ENCODE results near the gene DYRK2. TPM values are rescaled to one million over a fixed set of nuclear protein-coding genes. Genes with fewer than 3 reads are reported as not detected.

The DYRK2 gene
- total RNA-seq, 4 donors from 2014 or later: 14.1 to 25.7 (median 15.9) TPM

DNA sequence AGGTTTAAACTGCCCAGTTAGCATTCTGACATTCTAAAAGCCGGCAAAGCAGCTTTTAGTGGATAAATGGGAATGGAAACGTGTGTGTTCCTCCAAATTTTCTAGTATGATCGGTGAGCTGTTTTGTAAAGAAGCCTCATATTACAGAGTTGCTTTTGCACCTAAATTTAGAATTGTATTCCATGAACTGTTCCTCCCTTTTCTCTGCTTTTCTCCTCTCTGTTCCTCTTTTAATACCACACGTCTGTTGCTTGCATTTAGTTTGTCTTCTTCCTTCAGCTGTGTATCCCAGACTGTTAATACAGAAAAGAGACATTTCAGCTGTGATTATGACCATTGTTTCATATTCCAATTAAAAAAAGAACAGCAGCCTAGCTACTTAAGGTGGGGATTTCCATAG lies 10.7 kb downstream of the DYRK2 start:
- peak overlapping the region; percentile 80 to 98 (median 81) for H3K27ac ChIP-seq
- peaks cover 87 to 100% of the 10 kb centered on the region in 2 donors for H3K4me1 ChIP-seq
- peak overlapping the region in 2 of 4 donors; percentile 15 to 20 for H3K4me3 ChIP-seq
- peak in 1 of 2 donors; percentile 26 for ATAC-seq
- in situ Hi-C loops (cut with MboI; ENCODE audit: low sequenced_read_pairs in 4 of 4): loop anchor here in 2 of 4 donors (10.0 to 25.0 kb wide), 4 partner anchors 166 to 304 kb away; no protein-coding TSS in a partner anchor
- H3K9me3 ChIP-seq: no peaks in the 10 kb centered on the region
- H3K27me3 ChIP-seq: no peaks in the 10 kb centered on the region
- H3K36me3 ChIP-seq: peaks cover 0 to 12% of the 10 kb centered on the region in 2 donors
- DNase-seq: no peak
- TF ChIP-seq POLR2A (IDR thresholded peaks at IDR 0.05): no peak
- TF ChIP-seq, protein P1, sequence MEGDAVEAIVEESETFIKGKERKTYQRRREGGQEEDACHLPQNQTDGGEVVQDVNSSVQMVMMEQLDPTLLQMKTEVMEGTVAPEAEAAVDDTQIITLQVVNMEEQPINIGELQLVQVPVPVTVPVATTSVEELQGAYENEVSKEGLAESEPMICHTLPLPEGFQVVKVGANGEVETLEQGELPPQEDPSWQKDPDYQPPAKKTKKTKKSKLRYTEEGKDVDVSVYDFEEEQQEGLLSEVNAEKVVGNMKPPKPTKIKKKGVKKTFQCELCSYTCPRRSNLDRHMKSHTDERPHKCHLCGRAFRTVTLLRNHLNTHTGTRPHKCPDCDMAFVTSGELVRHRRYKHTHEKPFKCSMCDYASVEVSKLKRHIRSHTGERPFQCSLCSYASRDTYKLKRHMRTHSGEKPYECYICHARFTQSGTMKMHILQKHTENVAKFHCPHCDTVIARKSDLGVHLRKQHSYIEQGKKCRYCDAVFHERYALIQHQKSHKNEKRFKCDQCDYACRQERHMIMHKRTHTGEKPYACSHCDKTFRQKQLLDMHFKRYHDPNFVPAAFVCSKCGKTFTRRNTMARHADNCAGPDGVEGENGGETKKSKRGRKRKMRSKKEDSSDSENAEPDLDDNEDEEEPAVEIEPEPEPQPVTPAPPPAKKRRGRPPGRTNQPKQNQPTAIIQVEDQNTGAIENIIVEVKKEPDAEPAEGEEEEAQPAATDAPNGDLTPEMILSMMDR (IDR thresholded peaks at IDR 0.05 in 4 of 5, conservative IDR thresholded peaks at IDR 0.05 in 1 of 5): no peak
- intact Hi-C loops (cut with DNase I; ENCODE audit: low total_unique reads): loop anchor here (5.0 kb wide), 1 partner anchor 138 kb away; no protein-coding TSS in a partner anchor

- Histone ChIP-seq H3K9me3 (no peaks in the 10 kb centered on the region), H3K4me3 (no peak overlapping the region), H3K27me3 (no peaks in the 10 kb centered on the region), H3K27ac (peak overlapping the region; percentile 80 to 98 (median 81)), H3K4me1 (peaks cover 84 to 97% of the 10 kb centered on the region in 2 donors), H3K36me3 (peaks cover 0 to 12% of the 10 kb centered on the region in 2 donors)
- TF ChIP-seq, protein P1 (IDR thresholded peaks at IDR 0.05 in 4 of 5, conservative IDR thresholded peaks at IDR 0.05 in 1 of 5): no peak
- no peak for TF ChIP-seq POLR2A (IDR thresholded peaks at IDR 0.05)
- DNase-seq (peak in 1 of 2 donors; percentile 30), ATAC-seq (peak; percentile 77 to 83)
- intact Hi-C loops (cut with DNase I; ENCODE audit: low total_unique reads) (loop anchor here (5.0 kb wide), 1 partner anchor 219 kb away; no protein-coding TSS in a partner anchor), in situ Hi-C loops (cut with MboI; ENCODE audit: low sequenced_read_pairs in 4 of 4) (loop anchor here in 1 of 4 donors (25.0 kb wide), 1 partner anchor 276 kb away; no protein-coding TSS in a partner anchor)
These were observed 12.9 kb downstream of the DYRK2 start for GRCh38 chr12:67661311-67662021.

GRCh38 chr12:67662910-67663538 lies 14.5 kb downstream of the DYRK2 start:
- TF ChIP-seq POLR2A (IDR thresholded peaks at IDR 0.05): no peak
- TF ChIP-seq, protein P1 (IDR thresholded peaks at IDR 0.05 in 4 of 5, conservative IDR thresholded peaks at IDR 0.05 in 1 of 5): peak in 1 of 5 experiments; percentile 12
- H3K27me3 ChIP-seq: no peaks in the 10 kb centered on the region
- peaks cover 95 to 97% of the 10 kb centered on the region in 2 donors for H3K4me1 ChIP-seq
- intact Hi-C loops (cut with DNase I; ENCODE audit: low total_unique reads): loop anchor here (5.0 kb wide), 1 partner anchor 221 kb away; no protein-coding TSS in a partner anchor
- peaks cover 0 to under 1% of the 10 kb centered on the region in 2 donors for H3K36me3 ChIP-seq
- DNase-seq (no peak), ATAC-seq (peak; percentile 20 to 53)
- H3K9me3 ChIP-seq: no peaks in the 10 kb centered on the region
- H3K27ac ChIP-seq: peak overlapping the region; percentile 80 to 98 (median 81)
- H3K4me3 ChIP-seq: no peak overlapping the region
- in situ Hi-C loops (cut with MboI; ENCODE audit: low sequenced_read_pairs in 4 of 4): loop anchor here in 1 of 4 donors (25.0 kb wide), 1 partner anchor 274 kb away; no protein-coding TSS in a partner anchor

GRCh38 chr12:67664171-67664570 lies 15.6 kb downstream of the DYRK2 start:
- Histone ChIP-seq H3K4me1 (peaks cover 84 to 94% of the 10 kb centered on the region in 2 donors), H3K27ac (peak overlapping the region in 2 of 4 donors; percentile 22 to 98), H3K9me3 (no peaks in the 10 kb centered on the region), H3K36me3 (no peaks in the 10 kb centered on the region), H3K4me3 (no peak overlapping the region), H3K27me3 (no peaks in the 10 kb centered on the region)
- no peak for TF ChIP-seq POLR2A (IDR thresholded peaks at IDR 0.05)
- TF ChIP-seq, protein P1 (IDR thresholded peaks at IDR 0.05 in 4 of 5, conservative IDR thresholded peaks at IDR 0.05 in 1 of 5): no peak
- intact Hi-C loops (cut with DNase I; ENCODE audit: low total_unique reads): loop anchor here (2.0 to 5.0 kb wide), 2 partner anchors 222 to 307 kb away; no protein-coding TSS in a partner anchor
- no peak for ATAC-seq
- in situ Hi-C loops (cut with MboI; ENCODE audit: low sequenced_read_pairs in 4 of 4): loop anchor here in 1 of 4 donors (25.0 kb wide), 1 partner anchor 273 kb away; no protein-coding TSS in a partner anchor
- no peak for DNase-seq

Data from gastrocnemius medialis (tissue), 4 donors.